H1 (cell line): ENCODE results near the gene NAP1L1.

ENCODE experiments used
- CEBPB ChIP-seq: IDR thresholded peaks from 2 replicates; pipeline ENCODE4 v1.6.1; 2012; ENCODE audit warnings: low read depth, low read length
- E2F6 ChIP-seq: IDR thresholded peaks from 2 replicates; pipeline ENCODE4 v1.6.1; 2012; ENCODE audit warnings: inconsistent platforms
- EP300 ChIP-seq, 2 experiments: IDR thresholded peaks; 1 replicate in 1 of 2; 2 replicates in 1 of 2; pipeline ENCODE4 v1.6.1; 2011 to 2012; ENCODE audit warnings: low read depth in 2 of 2, low read length in 2 of 2, mild to moderate bottlenecking in 2 of 2, borderline replicate concordance in 1 of 2, inconsistent platforms in 1 of 2, moderate library complexity in 1 of 2
- EZH2 ChIP-seq: fragments of 200-600 bp; sonication (generic); IDR thresholded peaks from 2 replicates; pipeline ENCODE4 v1.7.1; 2012; ENCODE audit warnings: low read depth, mild to moderate bottlenecking, moderate library complexity, low read length, inconsistent platforms; ENCODE audit not compliant: severe bottlenecking
- GABPA ChIP-seq: IDR thresholded peaks from 2 replicates; pipeline ENCODE4 v1.6.1; 2011; ENCODE audit warnings: mild to moderate bottlenecking, low read length, moderate library complexity, borderline replicate concordance; ENCODE audit not compliant: insufficient read depth
- GTF2F1 ChIP-seq: IDR thresholded peaks from 2 replicates; pipeline ENCODE4 v1.6.1; 2012; ENCODE audit warnings: low read depth, low read length, improper control_type of control experiment, borderline replicate concordance
- POLR2A ChIP-seq, 2 experiments: IDR thresholded peaks; 1 replicate in 1 of 2; 2 replicates in 1 of 2; pipeline ENCODE4 v1.6.1; 2011; ENCODE audit warnings: low read depth in 2 of 2, low read length in 2 of 2, mild to moderate bottlenecking in 2 of 2; ENCODE audit errors: control extremely low read depth in 1 of 2
- POLR2AphosphoS5 ChIP-seq: IDR thresholded peaks from 2 replicates; pipeline ENCODE4 v1.6.1; 2011; ENCODE audit warnings: low read depth, low read length
- SP1 ChIP-seq: IDR thresholded peaks from 2 replicates; pipeline ENCODE4 v1.6.1; 2011; ENCODE audit warnings: low read depth, low read length
- SP2 ChIP-seq: IDR thresholded peaks from 2 replicates; pipeline ENCODE4 v1.6.1; 2012; ENCODE audit warnings: mild to moderate bottlenecking, low read length, inconsistent platforms
- TAF1 ChIP-seq: IDR thresholded peaks from 2 replicates; pipeline ENCODE4 v1.6.1; 2011; ENCODE audit warnings: mild to moderate bottlenecking, low read depth, low read length
- TF ChIP-seq, protein P1 (sequence below), 3 experiments: IDR thresholded peaks; 1 replicate in 2 of 3; 2 replicates in 1 of 3; pipeline versions ENCODE4 v1.5.1 to v1.6.1; 2011; ENCODE audit warnings: low read length in 3 of 3, mild to moderate bottlenecking in 3 of 3, inconsistent platforms in 2 of 3, low read depth in 1 of 3, moderate library complexity in 1 of 3; ENCODE audit not compliant: insufficient read depth in 1 of 3; ENCODE audit errors: control extremely low read depth in 1 of 3

DNA sequence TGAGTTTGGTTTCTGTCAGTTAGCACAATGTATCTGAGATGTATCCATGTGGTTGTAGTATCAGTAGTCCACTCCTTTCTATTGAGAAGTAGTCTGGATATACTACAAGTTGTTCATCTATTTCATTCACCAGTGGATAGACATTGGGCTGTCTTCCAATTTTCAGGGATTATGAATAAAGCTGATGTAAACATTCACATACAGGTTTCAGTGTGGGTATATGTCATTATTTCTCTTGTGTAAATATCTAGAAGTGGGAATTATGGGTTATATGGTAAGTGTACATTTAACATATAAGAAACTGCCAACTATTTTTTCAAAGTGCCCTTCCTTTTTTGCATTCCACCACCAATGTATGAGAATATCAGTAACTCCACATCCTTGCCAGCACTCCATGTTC lies 88.8 kb downstream of the NAP1L1 start:
- TF ChIP-seq SP1 (no peak), POLR2A (IDR thresholded peaks at IDR 0.05; ENCODE audit: control extremely low read depth in 1 of 2, low read depth in 2 of 2, low read length in 2 of 2) (no peak), GABPA (no peak), EP300 (IDR thresholded peaks at IDR 0.05; ENCODE audit: borderline replicate concordance in 1 of 2, low read depth in 2 of 2, low read length in 2 of 2) (no peak), SP2 (no peak), CEBPB (no peak), E2F6 (no peak), GTF2F1 (no peak), TAF1 (no peak), EZH2 (no peak), POLR2AphosphoS5 (no peak)
- TF ChIP-seq, protein P1, sequence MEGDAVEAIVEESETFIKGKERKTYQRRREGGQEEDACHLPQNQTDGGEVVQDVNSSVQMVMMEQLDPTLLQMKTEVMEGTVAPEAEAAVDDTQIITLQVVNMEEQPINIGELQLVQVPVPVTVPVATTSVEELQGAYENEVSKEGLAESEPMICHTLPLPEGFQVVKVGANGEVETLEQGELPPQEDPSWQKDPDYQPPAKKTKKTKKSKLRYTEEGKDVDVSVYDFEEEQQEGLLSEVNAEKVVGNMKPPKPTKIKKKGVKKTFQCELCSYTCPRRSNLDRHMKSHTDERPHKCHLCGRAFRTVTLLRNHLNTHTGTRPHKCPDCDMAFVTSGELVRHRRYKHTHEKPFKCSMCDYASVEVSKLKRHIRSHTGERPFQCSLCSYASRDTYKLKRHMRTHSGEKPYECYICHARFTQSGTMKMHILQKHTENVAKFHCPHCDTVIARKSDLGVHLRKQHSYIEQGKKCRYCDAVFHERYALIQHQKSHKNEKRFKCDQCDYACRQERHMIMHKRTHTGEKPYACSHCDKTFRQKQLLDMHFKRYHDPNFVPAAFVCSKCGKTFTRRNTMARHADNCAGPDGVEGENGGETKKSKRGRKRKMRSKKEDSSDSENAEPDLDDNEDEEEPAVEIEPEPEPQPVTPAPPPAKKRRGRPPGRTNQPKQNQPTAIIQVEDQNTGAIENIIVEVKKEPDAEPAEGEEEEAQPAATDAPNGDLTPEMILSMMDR (IDR thresholded peaks at IDR 0.05; ENCODE audit: control extremely low read depth in 1 of 3, insufficient read depth in 1 of 3, low read depth in 1 of 3, low read length in 3 of 3), result no peak
